ENCODE measurements around the gene DUS1L.

Gene DUS1L

GRCh38 chr17:82077617-82078358, 12.2 kb upstream of the DUS1L start:
- no peak for DNase-seq (ENCODE audit: low spot score)

DNA sequence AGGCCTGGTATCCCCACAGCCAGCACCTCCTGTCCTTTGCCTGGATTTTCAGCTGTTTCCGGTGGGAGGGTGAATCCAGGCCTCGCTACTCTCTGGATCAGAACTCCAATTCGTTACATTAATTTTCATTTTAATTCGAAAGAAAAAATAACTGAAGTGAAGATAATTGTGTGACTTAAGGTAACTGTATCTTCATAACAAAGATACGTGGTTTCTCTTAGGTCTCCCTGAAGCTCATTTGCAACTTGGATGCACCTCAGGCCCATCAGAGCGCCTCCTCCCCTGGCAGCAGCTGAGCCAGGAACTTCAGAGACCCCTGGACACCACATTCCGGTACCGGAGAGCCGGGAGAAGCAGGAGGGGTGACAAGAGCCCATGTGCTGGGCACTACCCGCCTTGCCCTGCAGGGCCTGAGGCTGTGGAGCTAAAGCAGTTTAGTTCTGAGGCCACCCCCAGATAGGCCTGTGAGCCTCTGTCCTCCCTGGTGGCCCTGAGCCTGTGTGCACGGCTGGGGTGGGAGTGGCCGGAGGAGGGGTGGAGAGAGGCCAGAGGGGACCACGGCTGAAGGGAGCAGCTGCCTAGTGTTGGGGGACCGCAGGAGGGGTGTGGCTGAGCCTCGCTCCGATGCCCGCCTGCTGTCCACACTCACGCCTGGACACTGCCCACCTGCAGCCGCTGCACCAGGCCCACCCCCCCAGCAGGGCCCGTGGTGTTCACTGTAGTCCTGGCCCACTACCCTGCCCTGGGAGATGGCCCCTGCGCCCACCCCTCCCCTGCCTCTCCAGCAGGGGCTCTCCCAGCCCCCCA, 11.4 kb upstream of the DUS1L start:
- no peak for DNase-seq (ENCODE audit: low spot score)

GRCh38 chr17:82076018-82076784, 10.6 kb upstream of the DUS1L start:
- no peak for DNase-seq (ENCODE audit: low spot score)

DNA sequence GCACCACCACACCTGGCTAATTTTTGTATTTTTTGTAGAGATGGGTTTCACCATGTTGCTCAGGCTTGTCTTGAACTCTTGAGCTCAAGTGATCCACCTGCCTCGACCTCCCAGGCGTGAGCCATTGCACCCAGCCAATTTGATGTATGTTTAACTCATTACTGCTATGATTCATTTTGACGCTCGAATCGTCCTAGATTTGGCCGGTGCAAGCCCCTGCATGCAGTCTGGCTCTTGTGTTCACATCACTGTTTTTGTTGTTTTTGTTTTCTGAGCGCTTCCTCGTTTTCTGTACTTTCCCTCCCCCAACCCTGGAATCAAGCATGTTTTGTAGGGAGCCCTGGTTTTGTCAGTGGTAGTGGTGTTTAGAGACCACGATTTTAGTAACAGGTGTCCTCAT, 7.8 kb upstream of the DUS1L start:
- no peak for DNase-seq (ENCODE audit: low spot score)

DNA sequence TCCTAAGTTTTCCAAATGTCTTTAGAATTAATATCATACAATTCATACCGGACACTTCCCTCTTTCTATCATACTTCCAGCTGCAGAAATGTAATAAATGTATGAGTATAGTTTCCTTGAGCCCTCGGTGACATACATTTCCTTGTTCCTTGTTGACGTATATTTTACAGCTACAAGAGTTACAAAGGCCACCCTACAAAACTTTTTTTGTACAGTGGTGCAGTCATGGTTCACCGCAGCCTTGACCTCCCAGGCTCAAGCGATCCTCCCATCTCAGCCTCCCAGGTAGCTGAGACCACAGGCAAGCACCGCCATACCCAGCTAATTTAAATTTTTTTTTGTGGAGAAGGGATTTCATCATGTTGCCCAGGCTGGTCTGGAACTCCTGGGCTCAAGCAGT, 7.2 kb upstream of the DUS1L start:
- DNase-seq (ENCODE audit: low spot score), result no peak

DNA sequence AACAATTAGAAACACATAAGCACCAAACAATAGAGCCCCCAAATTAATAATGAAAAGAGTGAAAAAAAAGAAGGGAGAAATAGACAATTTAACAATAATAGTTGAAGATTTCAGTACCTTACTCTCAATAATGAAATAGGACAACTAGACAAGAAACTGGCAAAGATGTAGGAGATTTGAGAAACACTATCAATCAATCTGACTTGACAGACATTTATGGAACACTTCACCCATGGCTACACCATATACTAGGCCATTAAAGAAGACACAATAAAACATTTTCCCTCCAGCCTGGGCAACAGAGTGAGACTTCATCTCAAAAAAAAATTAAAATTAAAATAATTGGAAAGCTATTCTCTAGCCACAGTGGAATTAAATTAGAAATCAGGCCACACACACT, 5.0 kb upstream of the DUS1L start:
- no peak for DNase-seq (ENCODE audit: low spot score)

- DNase-seq (ENCODE audit: low spot score), result no peak
Observed at GRCh38 chr17:82065193-82065637, 389 bp downstream of the DUS1L start.

DNA sequence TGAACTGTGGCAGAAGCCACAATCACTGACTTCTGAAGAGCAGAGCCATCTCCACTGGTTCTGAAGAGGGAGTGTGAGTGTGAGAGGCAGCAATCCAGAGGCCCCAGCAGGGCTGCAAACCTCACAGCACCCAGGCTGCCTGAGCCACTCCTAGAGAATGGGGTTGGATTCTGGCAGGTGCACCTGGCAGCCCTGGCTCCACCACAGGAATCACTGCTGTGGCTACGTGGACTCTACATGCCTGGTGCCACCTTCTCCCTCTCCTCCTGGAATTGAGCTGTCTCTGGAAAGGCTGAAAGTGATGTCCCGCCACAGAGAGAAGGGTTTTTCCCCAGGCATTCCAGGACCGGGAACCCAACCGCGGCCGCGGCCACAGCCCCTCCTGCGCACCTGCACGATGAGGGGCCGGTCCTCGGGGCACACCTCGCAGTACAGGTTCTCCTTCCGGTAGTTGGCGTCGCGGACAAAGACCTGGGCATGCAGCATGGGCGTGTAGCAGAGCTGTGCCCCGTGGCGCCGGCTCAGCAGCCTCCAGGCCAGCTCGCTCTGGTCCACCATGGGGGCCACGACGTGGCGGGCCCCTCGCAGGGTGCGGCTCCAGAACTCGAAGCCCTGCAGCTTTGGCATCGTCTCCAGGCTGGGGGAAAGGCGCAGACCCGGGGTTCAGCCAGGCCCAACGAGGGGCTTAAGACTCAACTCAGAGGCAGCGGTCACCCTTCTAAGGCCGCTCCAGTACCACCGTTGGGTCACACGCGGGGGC, 991 bp downstream of the DUS1L start:
- no peak for DNase-seq (ENCODE audit: low spot score)

GRCh38 chr17:82063424-82064415, 1.9 kb downstream of the DUS1L start:
- no peak for DNase-seq (ENCODE audit: low spot score)

GRCh38 chr17:82062984-82063368, 2.6 kb downstream of the DUS1L start:
- DNase-seq (ENCODE audit: low spot score), result no peak

DNA sequence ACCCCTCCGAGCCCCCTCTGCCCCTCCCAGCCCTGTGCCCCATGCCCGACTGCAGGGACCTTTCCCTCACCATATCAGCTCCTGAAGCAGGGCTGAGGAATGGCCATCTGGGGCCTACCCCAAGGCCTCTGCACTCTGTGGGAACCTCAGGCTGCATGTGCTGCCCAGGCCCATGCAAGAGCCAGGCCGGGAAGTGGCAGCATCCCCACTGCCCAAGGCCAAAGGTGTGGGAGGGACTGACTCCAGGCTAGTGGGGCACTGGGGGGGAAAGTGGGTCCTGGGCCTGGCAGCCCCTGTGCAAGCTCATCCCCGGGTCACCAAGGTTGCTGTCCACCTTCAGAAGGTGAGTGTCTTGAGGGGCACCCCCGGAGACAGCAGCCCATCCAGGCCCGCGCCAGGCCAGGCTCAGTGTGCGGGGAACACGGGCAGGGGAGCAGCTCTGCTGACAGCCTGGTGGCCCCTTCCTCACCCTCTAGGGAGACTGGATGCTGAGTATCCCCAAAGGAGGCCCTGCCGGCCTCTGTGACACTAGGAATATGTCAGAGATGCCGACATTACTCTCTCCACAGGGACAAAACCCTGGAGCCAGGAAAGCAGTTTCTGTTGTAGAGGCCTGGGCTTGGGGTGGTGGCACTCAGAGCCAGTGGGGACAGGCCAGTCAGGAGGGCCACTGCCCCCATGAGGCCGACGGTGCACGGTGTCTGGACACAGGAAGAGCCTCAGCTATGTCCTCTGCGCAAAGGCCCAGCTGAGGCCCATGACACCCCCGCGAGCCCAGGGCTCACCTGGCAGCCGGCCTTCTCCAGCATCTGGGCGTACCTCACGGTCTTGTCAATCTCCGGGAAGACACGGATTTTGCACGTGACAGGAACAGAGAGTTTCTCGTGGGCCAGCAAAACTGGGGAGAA, 3.3 kb downstream of the DUS1L start:
- no peak for DNase-seq (ENCODE audit: low spot score)

- no peak for DNase-seq (ENCODE audit: low spot score)
Observed at GRCh38 chr17:82061047-82061925, 4.3 kb downstream of the DUS1L start.

DNA sequence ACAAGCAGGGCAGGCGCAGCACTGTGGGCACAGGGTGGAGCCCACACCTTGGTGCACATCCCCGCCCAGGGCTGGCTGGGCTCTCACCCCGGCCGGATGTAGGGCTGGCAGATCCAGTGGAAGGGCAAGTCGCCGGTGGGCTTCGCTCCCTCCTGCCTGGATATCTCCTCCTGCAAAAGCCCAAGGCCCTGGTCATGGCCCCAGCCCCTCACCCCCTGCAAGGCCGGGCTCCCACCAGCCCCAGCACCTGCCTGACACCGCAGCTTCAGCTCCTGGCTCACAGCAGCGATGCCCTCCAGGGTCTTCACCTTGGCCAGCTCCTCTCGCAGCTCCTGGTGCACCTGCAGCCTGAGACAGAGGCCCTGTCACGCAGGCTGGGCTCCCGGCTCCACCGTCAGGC, 5.0 kb downstream of the DUS1L start:
- DNase-seq (ENCODE audit: low spot score), result no peak

DNA sequence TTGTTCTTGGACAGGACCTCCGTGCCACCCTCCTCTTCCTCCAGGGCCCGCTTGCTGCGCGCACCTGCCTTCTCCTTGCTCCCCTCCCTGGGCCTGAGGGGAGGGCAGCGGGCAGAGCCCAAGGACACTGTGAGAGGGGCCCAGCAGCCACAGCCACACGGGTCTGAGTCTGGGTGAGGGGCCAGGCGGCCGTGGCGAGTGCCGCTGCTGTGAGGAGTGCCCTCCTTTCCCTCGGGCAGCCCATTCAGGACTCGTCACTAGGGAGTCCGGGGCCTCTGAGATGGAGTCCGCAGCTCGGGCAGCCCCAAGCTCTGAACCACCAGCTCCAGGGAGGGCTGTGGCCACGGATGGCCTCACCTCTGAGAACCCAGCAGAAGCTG, 5.6 kb downstream of the DUS1L start:
- no peak for DNase-seq (ENCODE audit: low spot score)

DNA sequence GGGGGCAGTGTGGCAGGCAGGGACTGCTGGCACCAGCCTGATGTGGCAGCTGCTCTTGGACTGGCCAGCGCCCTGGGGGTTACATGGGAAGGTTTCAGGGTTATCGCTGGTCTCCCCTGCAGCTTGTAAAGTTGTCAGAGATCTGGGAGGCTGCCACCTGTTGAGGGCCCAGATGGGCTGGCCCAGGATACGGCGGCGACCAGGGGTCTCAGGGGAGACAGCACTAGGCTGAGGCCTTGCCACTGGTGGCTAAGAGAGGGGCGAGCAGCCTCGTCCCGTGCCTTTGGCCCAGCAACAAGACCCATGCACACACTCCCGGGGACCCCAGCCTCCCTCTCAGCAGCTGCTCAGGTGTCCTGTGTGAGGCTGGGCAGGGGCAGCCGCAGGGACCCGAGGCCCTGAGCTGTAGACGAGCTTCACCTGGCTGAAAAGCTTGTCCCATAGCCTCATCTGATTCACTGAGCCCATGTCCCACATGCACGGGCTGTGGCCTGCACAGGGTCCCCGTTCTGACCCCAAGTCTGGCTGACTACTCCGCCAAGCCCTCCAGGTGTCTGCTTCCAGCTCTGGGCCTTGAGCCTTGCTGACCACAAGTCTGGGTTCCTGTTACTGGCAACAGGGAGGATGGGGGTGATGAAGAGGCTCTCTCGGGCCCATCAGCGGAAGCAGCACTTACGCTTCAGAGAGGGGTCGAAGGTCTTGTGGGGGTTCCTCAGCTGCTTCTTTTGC, 6.2 kb downstream of the DUS1L start:
- no peak for DNase-seq (ENCODE audit: low spot score)

DNA sequence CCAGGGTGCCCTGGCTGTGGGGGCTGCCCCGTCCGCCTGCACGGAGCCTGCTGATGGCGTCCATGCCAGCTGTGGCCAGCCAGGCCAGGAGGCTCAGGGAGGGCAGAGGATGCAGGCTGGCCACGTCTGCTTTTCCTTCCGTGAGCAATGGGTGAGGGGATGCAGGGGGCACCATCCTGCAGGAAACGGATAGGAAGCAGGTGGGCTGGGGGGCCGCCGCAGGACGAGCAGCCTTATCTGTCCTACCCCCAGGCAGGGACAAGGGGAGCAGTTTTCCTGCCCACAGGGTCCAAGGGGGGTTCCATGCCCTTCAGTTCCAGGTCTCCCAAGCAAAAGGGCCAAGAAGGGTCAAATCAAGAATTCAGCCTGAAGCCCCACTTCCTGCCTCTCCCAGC, 6.8 kb downstream of the DUS1L start:
- no peak for DNase-seq (ENCODE audit: low spot score)

DNA sequence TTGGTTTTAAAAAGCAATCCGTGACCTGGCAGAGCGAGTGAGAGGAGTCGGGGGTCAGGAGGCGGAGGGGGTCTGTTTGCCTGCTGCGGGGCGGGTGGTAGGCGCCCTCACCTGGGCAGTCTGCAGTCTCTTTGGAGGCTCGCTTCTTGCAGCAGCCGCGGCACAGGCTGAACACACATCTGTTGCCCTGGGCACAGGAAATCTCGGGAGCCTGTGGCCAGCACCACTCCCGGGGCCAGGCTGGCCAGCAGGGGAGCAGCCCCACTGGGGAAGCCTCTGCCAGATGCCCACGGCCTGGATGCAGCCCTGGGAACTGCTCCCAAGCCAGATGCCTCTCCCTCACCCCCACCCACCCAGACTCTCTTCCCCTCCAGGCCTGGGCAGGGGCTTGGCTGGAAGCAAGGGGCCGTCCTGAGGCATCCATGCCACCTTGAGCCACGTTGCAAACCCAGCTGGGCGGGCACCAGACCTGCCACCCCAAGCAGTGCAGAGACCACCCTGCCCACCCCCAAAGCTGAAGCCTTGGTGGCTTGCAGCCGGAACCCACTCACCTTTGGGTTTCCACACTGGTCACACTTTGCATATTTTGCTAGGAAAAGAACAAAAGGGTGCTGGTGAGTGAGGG, 7.3 kb downstream of the DUS1L start:
- no peak for DNase-seq (ENCODE audit: low spot score)
